ENCODE data around the gene CPNE2.

DNA sequence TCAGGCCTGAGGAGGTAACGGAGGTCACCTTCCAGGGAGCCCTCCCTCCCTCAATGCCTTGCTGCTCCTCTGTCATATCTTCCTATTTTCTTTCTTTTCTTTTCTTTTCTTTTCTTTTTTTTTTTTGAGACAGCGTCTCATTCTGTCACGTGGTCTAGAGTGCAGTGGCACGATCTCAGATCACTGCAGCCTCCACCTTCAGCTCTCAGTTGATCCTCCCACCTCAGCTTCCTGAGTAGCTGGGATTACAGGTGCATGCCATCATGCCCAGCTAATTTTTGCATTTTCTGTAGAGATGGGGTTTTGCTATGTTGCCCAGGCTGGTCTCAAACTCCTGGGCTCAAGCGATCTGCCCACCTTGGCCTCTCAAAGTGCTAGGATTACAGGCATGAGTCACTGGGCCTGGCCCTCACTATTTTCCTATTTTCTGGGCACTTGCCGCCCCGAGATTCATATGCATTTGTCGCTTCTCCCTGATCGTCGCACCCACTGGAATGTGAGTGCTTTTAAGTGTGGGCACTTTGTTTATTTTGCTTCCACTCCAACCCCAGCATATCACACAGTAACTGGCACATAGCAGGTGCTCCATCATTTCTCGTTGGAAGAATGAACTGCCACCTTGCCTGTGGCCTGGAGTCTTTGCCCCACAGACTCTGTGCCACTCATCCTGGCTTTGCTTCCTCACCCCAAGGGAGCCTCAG is 31.7 kb downstream of the CPNE2 start:
- TF ChIP-seq, protein P1, sequence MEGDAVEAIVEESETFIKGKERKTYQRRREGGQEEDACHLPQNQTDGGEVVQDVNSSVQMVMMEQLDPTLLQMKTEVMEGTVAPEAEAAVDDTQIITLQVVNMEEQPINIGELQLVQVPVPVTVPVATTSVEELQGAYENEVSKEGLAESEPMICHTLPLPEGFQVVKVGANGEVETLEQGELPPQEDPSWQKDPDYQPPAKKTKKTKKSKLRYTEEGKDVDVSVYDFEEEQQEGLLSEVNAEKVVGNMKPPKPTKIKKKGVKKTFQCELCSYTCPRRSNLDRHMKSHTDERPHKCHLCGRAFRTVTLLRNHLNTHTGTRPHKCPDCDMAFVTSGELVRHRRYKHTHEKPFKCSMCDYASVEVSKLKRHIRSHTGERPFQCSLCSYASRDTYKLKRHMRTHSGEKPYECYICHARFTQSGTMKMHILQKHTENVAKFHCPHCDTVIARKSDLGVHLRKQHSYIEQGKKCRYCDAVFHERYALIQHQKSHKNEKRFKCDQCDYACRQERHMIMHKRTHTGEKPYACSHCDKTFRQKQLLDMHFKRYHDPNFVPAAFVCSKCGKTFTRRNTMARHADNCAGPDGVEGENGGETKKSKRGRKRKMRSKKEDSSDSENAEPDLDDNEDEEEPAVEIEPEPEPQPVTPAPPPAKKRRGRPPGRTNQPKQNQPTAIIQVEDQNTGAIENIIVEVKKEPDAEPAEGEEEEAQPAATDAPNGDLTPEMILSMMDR (IDR thresholded peaks at IDR 0.05; ENCODE audit: low read length) = no peak
- TF ChIP-seq EZH2 (IDR thresholded peaks at IDR 0.05; ENCODE audit: borderline replicate concordance, low read length) = no peak

Data from OCI-LY1 (cell line).